ENCODE measurements around the gene CXCR5.

Gene CXCR5

GRCh38 chr11:118868659-118869058 lies 15.0 kb upstream of the CXCR5 start:
- H3K27me3 ChIP-seq, result no peaks in the 10 kb centered on the region
- peaks cover 29 to 43% (median 38%) of the 10 kb centered on the region in 10 experiments for H3K4me1 ChIP-seq
- H4K20me1 ChIP-seq, result no peaks in the 10 kb centered on the region
- no peak for TF ChIP-seq Cebpa-rat (IDR thresholded peaks at IDR 0.05)
- no peak overlapping the region for H3K9ac ChIP-seq
- no peaks in the 10 kb centered on the region for H3K9me3 ChIP-seq (replicated peaks in 1 of 11)
- no peak overlapping the region for H3K27ac ChIP-seq
- peak overlapping the region in 9 of 11 experiments; percentile 15 to 98 (median 87); a peak in 14 of 22 replicates for H3K4me2 ChIP-seq
- H3K4me3 ChIP-seq, result no peak overlapping the region
- no peaks in the 10 kb centered on the region for H3K36me3 ChIP-seq

DNA sequence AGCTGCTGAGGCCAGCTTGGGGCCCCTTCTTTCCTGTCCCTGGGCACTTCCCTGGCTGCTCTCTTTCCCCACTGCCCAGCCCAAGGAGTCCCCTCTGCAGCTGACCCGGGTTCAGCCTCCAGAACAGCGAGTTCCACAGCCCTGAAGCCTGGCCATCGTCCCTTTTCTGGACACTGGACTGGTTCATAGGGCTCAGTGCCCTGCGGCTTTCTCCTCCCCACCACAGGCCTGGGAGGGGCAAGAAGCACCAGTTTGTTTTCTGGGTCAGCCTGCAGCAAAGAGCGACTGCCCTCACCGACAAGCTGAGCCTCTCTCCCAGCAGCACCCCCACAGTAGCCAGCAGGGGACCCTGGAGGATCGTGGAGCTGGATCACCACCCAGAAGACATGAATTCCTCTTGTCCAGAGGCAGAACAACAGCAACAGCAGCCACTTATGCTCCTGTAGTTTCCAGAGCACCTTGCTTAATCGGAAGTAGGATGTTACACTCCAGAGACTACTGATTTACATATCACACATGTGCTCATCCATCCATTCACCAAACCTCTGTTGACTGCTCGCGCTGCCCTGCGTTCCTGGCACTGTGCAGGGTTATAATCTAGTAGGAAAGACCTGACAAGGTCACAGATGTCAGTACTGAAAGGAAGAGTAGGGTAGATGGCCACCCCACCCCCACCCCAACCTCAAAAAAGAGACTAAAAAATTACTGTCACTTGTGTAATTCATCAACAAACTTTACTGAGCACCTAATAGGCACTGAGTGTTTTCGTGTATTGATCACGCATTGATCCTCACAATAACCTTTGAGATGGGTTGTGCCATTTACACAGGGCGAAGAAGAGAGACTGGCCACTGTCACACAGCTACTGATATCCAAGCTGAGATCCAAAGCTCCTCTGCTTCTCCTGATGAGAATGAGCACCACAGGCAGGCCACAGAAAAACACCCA lies 13.0 kb upstream of the CXCR5 start:
- H3K4me2 ChIP-seq, result peak overlapping the region; percentile 77 to 98 (median 94)
- H3K27ac ChIP-seq, result peak overlapping the region; percentile 77 to 89 (median 85)
- TF ChIP-seq Cebpa-rat (IDR thresholded peaks at IDR 0.05), result peak in 5 of 11 experiments; percentile 23 to 75 (median 50); a peak in 6 of 22 replicates
- H3K4me1 ChIP-seq, result peaks cover 30 to 59% (median 45%) of the 10 kb centered on the region in 10 experiments
- H3K27me3 ChIP-seq, result no peaks in the 10 kb centered on the region
- H3K4me3 ChIP-seq, result peak overlapping the region; percentile 24 to 58 (median 46); a peak in 16 of 20 replicates
- no peaks in the 10 kb centered on the region for H3K9me3 ChIP-seq (replicated peaks in 1 of 11)
- H3K36me3 ChIP-seq, result no peaks in the 10 kb centered on the region
- peak overlapping the region; percentile 69 to 84 (median 76) for H3K9ac ChIP-seq
- no peaks in the 10 kb centered on the region for H4K20me1 ChIP-seq

GRCh38 chr11:118872403-118872821 lies 11.3 kb upstream of the CXCR5 start:
- no peaks in the 10 kb centered on the region for H3K36me3 ChIP-seq
- no peaks in the 10 kb centered on the region for H4K20me1 ChIP-seq
- no peak overlapping the region for H3K9ac ChIP-seq
- peak overlapping the region in 8 of 11 experiments; percentile 14 to 51 (median 32); a peak in 9 of 22 replicates for H3K4me2 ChIP-seq
- peaks cover 44 to 76% (median 62%) of the 10 kb centered on the region in 10 experiments for H3K4me1 ChIP-seq
- peak overlapping the region in 5 of 11 experiments; percentile 4 to 47 (median 29); a peak in 6 of 22 replicates for H3K27ac ChIP-seq
- no peak for TF ChIP-seq Cebpa-rat (IDR thresholded peaks at IDR 0.05)
- H3K4me3 ChIP-seq, result no peak overlapping the region
- no peaks in the 10 kb centered on the region for H3K9me3 ChIP-seq (replicated peaks in 1 of 11)
- H3K27me3 ChIP-seq, result no peaks in the 10 kb centered on the region

DNA sequence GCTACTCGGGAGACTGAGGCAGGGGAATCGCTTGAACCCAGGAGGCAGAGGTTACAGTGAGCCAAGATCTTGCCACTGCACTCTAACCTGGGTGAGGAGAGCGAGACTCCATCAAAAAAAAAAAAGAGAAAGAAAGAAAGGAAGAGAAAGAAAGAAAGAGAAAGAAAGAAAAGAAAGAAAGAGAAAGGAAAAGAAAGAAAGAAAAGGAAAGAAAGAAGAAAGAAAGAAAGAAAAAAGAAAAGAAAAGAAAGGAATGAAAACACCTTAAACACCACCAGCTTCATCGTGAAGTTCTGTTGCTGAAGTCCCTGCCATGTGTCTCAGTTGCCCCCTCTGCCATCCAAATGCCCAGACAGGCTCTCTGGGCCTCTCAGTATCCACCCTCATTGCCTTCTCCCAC lies 9.9 kb upstream of the CXCR5 start:
- Histone ChIP-seq H3K27ac (no peak overlapping the region), H3K9ac (no peak overlapping the region), H3K4me1 (peaks cover 41 to 84% (median 63%) of the 10 kb centered on the region in 10 experiments), H3K27me3 (no peaks in the 10 kb centered on the region), H3K4me3 (no peak overlapping the region), H4K20me1 (no peaks in the 10 kb centered on the region), H3K4me2 (0 out of 22 replicates have a peak overlapping the region, but pooled peaks of 2 of the 11 experiments have one; percentile 1 to 69), H3K9me3 (replicated peaks in 1 of 11) (no peaks in the 10 kb centered on the region), H3K36me3 (no peaks in the 10 kb centered on the region)
- no peak for TF ChIP-seq Cebpa-rat (IDR thresholded peaks at IDR 0.05)

- H3K27me3 ChIP-seq, result no peaks in the 10 kb centered on the region
- no peak for TF ChIP-seq Cebpa-rat (IDR thresholded peaks at IDR 0.05)
- H3K4me2 ChIP-seq, result peak overlapping the region; percentile 52 to 88 (median 69)
- no peak overlapping the region for H3K9ac ChIP-seq
- H3K36me3 ChIP-seq, result no peaks in the 10 kb centered on the region
- H3K27ac ChIP-seq, result peak overlapping the region in 10 of 11 experiments; percentile 23 to 68 (median 45); a peak in 15 of 22 replicates
- no peaks in the 10 kb centered on the region for H3K9me3 ChIP-seq (replicated peaks in 1 of 11)
- peaks cover 16 to 63% (median 38%) of the 10 kb centered on the region in 10 experiments for H3K4me1 ChIP-seq
- no peak overlapping the region for H3K4me3 ChIP-seq
- H4K20me1 ChIP-seq, result no peaks in the 10 kb centered on the region
Observed at GRCh38 chr11:118876286-118876685, 7.4 kb upstream of the CXCR5 start.

- no peaks in the 10 kb centered on the region for H4K20me1 ChIP-seq
- H3K4me2 ChIP-seq, result peak overlapping the region; percentile 52 to 88 (median 69); a peak in 19 of 22 replicates
- H3K9ac ChIP-seq, result no peak overlapping the region
- H3K27me3 ChIP-seq, result no peaks in the 10 kb centered on the region
- no peak overlapping the region for H3K4me3 ChIP-seq
- H3K36me3 ChIP-seq, result no peaks in the 10 kb centered on the region
- peaks cover 20 to 69% (median 39%) of the 10 kb centered on the region in 10 experiments for H3K4me1 ChIP-seq
- H3K27ac ChIP-seq, result peak overlapping the region in 6 of 11 experiments; percentile 43 to 68 (median 60); a peak in 5 of 22 replicates
- no peaks in the 10 kb centered on the region for H3K9me3 ChIP-seq (replicated peaks in 1 of 11)
- no peak for TF ChIP-seq Cebpa-rat (IDR thresholded peaks at IDR 0.05)
Observed at GRCh38 chr11:118877487-118878162, 6.1 kb upstream of the CXCR5 start.

DNA sequence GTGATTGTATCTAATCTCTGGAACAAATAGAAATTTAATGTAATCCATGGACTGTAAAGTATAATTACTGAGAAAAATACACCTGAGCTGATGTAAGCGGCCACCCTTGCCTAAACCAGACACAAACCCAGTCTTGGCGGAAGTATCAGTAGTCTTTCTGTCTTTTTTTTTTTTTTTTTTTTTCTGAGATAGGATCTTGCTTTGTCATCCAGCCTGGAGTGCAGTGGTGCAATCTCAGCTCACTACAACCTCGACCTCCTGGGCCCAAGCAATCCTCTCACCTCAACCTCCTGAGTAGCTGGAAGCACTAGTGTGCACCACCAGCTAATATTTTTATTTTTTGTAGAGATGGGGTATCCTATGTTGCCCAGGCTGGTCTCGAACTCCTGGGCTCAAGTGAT lies 5.5 kb upstream of the CXCR5 start:
- Histone ChIP-seq H3K4me3 (no peak overlapping the region), H3K9ac (no peak overlapping the region)

GRCh38 chr11:118881228-118881627 lies 2.5 kb upstream of the CXCR5 start:
- Histone ChIP-seq H3K9ac (no peak overlapping the region), H3K4me3 (no peak overlapping the region), H3K4me1 (peaks cover 14 to 61% (median 36%) of the 10 kb centered on the region in 10 experiments), H3K9me3 (replicated peaks in 1 of 11) (no peaks in the 10 kb centered on the region), H3K4me2 (peak overlapping the region in 3 of 11 experiments; percentile 35 to 64 (median 51); a peak in 5 of 22 replicates), H3K27me3 (no peaks in the 10 kb centered on the region), H4K20me1 (no peaks in the 10 kb centered on the region), H3K27ac (no peak overlapping the region), H3K36me3 (no peaks in the 10 kb centered on the region)
- no peak for TF ChIP-seq Cebpa-rat (IDR thresholded peaks at IDR 0.05)

More for the DNA sequence above, 5.5 kb upstream of the CXCR5 start:
- Histone ChIP-seq H3K4me1 (peaks cover 18 to 71% (median 43%) of the 10 kb centered on the region in 10 experiments), H4K20me1 (no peaks in the 10 kb centered on the region), H3K27ac (no peak overlapping the region), H3K4me2 (peak overlapping the region in 4 of 11 experiments; percentile 69 to 88 (median 77); a peak in 4 of 22 replicates), H3K36me3 (no peaks in the 10 kb centered on the region), H3K27me3 (no peaks in the 10 kb centered on the region), H3K9me3 (replicated peaks in 1 of 11) (no peaks in the 10 kb centered on the region)
- TF ChIP-seq Cebpa-rat (IDR thresholded peaks at IDR 0.05), result no peak

DNA sequence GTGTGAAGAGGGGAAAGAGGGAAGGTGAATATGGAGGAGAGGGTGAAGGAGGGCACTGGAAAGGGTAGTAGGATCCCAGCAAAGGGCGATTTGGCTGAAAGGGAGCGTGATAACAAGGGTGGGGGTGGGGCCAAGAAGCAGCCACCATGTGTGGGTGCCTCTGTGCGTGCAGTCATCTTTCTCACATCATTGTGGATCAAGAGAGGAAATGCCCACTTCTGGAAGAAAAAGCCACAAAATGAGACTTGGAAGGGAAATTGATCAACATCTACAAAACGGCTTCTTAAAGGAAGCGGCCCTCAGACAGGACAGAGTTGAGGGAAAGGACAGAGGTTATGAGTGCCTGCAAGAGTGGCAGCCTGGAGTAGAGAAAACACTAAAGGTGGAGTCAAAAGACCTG lies 1.2 kb upstream of the CXCR5 start:
- Histone ChIP-seq H4K20me1 (no peaks in the 10 kb centered on the region), H3K27me3 (no peaks in the 10 kb centered on the region), H3K4me1 (peaks cover 13 to 61% (median 33%) of the 10 kb centered on the region in 10 experiments), H3K9ac (no peak overlapping the region), H3K4me3 (no peak overlapping the region), H3K36me3 (no peaks in the 10 kb centered on the region), H3K27ac (no peak overlapping the region), H3K4me2 (peak overlapping the region; percentile 20 to 64 (median 41); a peak in 18 of 22 replicates), H3K9me3 (replicated peaks in 1 of 11) (no peaks in the 10 kb centered on the region)
- TF ChIP-seq Cebpa-rat (IDR thresholded peaks at IDR 0.05), result no peak
